Effector memory CD4-positive, alpha-beta T cell (primary cell): Measurements from ENCODE around the gene WDR90.

Experiments used
- DNase-seq, 3 donors: peaks; one replicate each; pipeline ENCODE4 v3.0.0-alpha.2; 2020
- H3K27ac ChIP-seq: 2 replicates; pipeline ENCODE4 v1.7.0; 2013; ENCODE audit warnings: mild to moderate bottlenecking, low read length, moderate library complexity; ENCODE audit not compliant: insufficient read depth, poor library complexity, severe bottlenecking
- H3K27me3 ChIP-seq: replicated peaks from 2 replicates; pipeline ENCODE4 v1.7.0; 2013; ENCODE audit warnings: mild to moderate bottlenecking, low read length; ENCODE audit not compliant: insufficient read depth, control insufficient read depth, poor library complexity, severe bottlenecking
- H3K36me3 ChIP-seq: 2 replicates; pipeline ENCODE4 v1.7.0; 2013; ENCODE audit warnings: mild to moderate bottlenecking, low read length, moderate library complexity; ENCODE audit not compliant: control insufficient read depth, insufficient read depth
- H3K4me1 ChIP-seq: 2 replicates; pipeline ENCODE4 v1.7.0; 2013; ENCODE audit warnings: low read length, mild to moderate bottlenecking; ENCODE audit not compliant: control insufficient read depth, insufficient read depth, poor library complexity, severe bottlenecking
- H3K4me3 ChIP-seq: 2 replicates; pipeline ENCODE4 v1.7.0; 2013; ENCODE audit warnings: low read length, low read depth, mild to moderate bottlenecking; ENCODE audit not compliant: insufficient read depth, poor library complexity, severe bottlenecking
- H3K9me3 ChIP-seq: 2 replicates; pipeline ENCODE4 v1.7.0; 2013; ENCODE audit warnings: mild to moderate bottlenecking, low read length, moderate library complexity; ENCODE audit not compliant: control insufficient read depth

Gene WDR90

DNA sequence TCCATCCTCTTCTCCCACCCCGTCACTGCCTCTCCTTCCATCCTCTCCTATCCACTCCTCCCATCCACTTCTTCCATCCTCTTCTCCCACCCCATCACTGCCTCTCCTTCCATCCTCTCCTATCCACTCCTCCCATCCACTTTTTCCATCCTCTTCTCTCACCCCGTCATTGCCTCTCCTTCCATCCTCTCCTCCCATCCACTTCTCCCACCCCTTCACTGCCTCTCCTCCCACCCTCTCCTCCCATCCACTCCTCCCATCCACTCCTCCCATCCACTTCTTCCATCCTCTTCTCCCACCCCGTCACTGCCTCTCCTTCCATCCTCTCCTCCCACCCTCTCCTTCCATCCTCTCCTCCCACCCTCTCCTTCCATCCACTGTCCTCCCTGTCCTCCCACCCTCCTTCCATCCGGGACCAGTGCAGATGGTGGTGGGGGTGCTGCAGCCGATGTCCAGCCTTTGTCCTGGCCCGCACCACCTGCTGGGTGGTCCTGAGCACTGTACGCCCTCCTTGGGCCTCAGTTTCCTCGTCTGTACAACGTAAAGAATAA is 17.3 kb upstream of the WDR90 start:
- no peak overlapping the region for H3K27ac ChIP-seq
- no peak for DNase-seq
- H3K4me3 ChIP-seq: no peak overlapping the region
- peaks cover 12% of the 10 kb centered on the region for H3K4me1 ChIP-seq
- no peaks in the 10 kb centered on the region for H3K27me3 ChIP-seq
- no peaks in the 10 kb centered on the region for H3K9me3 ChIP-seq
- peaks cover 11% of the 10 kb centered on the region for H3K36me3 ChIP-seq

DNA sequence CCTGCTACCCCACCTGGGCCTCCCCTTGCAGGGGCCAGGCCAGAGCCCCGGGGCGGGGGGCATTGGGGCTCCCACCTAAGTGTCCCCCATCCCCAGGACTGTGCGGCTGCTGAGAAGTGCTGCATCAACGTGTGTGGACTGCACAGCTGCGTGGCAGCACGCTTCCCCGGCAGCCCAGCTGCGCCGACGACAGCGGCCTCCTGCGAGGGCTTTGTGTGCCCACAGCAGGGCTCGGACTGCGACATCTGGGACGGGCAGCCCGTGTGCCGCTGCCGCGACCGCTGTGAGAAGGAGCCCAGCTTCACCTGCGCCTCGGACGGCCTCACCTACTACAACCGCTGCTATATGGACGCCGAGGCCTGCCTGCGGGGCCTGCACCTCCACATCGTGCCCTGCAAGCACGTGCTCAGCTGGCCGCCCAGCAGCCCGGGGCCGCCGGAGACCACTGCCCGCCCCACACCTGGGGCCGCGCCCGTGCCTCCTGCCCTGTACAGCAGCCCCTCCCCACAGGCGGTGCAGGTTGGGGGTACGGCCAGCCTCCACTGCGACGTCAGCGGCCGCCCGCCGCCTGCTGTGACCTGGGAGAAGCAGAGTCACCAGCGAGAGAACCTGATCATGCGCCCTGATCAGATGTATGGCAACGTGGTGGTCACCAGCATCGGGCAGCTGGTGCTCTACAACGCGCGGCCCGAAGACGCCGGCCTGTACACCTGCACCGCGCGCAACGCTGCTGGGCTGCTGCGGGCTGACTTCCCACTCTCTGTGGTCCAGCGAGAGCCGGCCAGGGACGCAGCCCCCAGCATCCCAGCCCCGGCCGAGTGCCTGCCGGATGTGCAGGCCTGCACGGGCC is 16.5 kb upstream of the WDR90 start:
- DNase-seq: no peak
- peaks cover 12% of the 10 kb centered on the region for H3K4me1 ChIP-seq
- H3K36me3 ChIP-seq: peaks cover 4% of the 10 kb centered on the region
- H3K4me3 ChIP-seq: no peak overlapping the region
- no peaks in the 10 kb centered on the region for H3K27me3 ChIP-seq
- no peaks in the 10 kb centered on the region for H3K9me3 ChIP-seq
- no peak overlapping the region for H3K27ac ChIP-seq

DNA sequence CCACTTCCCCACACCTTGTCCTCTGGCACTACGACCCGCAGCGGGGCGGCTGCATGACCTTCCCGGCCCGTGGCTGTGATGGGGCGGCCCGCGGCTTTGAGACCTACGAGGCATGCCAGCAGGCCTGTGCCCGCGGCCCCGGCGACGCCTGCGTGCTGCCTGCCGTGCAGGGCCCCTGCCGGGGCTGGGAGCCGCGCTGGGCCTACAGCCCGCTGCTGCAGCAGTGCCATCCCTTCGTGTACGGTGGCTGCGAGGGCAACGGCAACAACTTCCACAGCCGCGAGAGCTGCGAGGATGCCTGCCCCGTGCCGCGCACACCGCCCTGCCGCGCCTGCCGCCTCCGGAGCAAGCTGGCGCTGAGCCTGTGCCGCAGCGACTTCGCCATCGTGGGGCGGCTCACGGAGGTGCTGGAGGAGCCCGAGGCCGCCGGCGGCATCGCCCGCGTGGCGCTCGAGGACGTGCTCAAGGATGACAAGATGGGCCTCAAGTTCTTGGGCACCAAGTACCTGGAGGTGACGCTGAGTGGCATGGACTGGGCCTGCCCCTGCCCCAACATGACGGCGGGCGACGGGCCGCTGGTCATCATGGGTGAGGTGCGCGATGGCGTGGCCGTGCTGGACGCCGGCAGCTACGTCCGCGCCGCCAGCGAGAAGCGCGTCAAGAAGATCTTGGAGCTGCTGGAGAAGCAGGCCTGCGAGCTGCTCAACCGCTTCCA is 15.7 kb upstream of the WDR90 start:
- no peak for DNase-seq
- Histone ChIP-seq H3K36me3 (no peaks in the 10 kb centered on the region), H3K9me3 (no peaks in the 10 kb centered on the region), H3K4me1 (peaks cover 12% of the 10 kb centered on the region), H3K27ac (no peak overlapping the region), H3K27me3 (no peaks in the 10 kb centered on the region), H3K4me3 (no peak overlapping the region)

DNA sequence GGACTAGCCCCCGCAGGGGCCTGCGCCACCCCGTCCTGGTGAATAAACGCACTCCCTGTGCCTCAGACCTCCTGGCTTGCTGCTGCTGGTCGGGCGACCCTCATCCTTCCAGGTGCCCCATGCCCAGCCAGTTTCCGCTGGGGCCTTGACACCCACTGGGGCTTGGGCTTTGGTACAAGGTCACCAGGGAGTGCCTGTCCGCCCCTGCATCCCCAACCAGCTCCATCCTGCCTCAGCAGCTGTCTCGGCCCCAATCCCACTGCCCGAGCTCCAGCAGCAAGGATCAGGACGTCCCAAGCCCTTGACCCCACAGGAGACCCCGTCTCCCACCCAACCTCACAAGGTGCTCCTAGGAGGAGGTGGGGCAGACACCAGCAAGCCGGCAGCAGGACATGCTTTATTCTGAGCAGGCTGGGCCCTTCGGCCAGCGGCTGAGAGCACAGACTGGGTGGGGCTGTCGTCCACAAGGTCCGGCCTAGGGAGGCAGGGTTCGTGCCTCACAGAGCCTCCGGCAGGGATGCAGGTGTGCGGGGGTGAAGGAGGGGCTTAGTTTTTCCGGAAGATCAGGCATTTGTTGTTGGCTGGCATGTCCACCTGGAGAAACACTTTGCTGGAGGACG is 15.0 kb upstream of the WDR90 start:
- Histone ChIP-seq H3K27me3 (no peaks in the 10 kb centered on the region), H3K4me3 (no peak overlapping the region), H3K27ac (no peak overlapping the region), H3K36me3 (no peaks in the 10 kb centered on the region), H3K4me1 (peaks cover 12% of the 10 kb centered on the region), H3K9me3 (no peaks in the 10 kb centered on the region)
- DNase-seq: no peak

DNA sequence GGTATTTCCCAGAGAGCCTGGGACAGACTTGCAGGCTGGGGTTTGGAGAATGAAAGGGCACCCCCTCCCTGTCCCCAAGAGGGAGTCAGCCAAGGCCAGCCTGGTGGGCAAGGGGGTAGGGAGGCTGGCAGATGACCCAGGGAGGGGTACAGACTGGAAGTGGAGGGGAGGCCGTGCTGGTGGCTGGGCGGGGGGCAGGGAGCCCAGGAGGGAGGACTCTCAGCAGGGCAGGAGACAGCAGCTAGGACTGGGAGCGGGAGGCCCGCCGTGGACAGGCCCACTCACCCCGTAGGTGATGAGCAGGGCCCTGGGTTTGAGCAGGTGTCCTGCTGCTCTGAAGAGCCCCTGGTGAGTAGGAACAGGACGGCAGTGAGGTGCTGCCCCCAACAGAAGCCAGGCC is 14.2 kb upstream of the WDR90 start:
- no peak overlapping the region for H3K27ac ChIP-seq
- no peak for DNase-seq
- H3K9me3 ChIP-seq: no peaks in the 10 kb centered on the region
- peaks cover 12% of the 10 kb centered on the region for H3K4me1 ChIP-seq
- H3K4me3 ChIP-seq: no peak overlapping the region
- H3K36me3 ChIP-seq: no peaks in the 10 kb centered on the region
- H3K27me3 ChIP-seq: no peaks in the 10 kb centered on the region

DNA sequence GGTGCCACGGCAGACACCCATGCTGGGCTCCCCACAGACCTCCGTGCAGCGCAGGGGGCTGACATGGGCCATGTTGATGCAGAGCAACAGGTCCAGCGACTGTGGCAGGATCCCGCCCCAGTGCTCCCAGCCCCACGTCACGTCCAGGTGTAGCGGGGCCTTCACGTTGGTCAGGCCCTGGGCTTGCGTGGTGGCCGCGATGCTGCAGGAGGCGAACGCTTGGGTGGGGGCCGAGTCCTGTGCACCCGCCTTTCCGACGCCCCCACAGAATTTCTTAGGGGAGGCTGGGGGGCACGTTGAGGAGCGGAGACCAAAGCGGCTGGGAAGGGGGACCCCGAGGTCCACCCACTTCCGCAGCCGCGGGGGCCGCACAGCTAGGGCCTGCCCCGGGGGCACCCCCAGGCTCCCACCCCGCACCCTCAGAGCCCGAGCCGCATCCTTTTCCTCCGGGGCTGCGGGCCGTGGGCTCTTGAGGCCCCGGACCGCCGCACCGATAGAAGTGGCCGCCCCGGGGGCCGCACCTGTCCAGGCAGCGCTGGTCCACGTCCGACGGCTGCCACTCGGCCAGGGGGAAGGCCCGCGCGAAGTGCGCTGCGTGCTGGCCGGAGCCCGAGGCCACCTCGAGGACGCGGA is 13.5 kb upstream of the WDR90 start:
- peaks cover 12% of the 10 kb centered on the region for H3K4me1 ChIP-seq
- no peaks in the 10 kb centered on the region for H3K9me3 ChIP-seq
- H3K27me3 ChIP-seq: no peaks in the 10 kb centered on the region
- H3K36me3 ChIP-seq: no peaks in the 10 kb centered on the region
- H3K4me3 ChIP-seq: peak overlapping the region; percentile 96
- DNase-seq: no peak
- peak overlapping the region; percentile 83 for H3K27ac ChIP-seq

DNA sequence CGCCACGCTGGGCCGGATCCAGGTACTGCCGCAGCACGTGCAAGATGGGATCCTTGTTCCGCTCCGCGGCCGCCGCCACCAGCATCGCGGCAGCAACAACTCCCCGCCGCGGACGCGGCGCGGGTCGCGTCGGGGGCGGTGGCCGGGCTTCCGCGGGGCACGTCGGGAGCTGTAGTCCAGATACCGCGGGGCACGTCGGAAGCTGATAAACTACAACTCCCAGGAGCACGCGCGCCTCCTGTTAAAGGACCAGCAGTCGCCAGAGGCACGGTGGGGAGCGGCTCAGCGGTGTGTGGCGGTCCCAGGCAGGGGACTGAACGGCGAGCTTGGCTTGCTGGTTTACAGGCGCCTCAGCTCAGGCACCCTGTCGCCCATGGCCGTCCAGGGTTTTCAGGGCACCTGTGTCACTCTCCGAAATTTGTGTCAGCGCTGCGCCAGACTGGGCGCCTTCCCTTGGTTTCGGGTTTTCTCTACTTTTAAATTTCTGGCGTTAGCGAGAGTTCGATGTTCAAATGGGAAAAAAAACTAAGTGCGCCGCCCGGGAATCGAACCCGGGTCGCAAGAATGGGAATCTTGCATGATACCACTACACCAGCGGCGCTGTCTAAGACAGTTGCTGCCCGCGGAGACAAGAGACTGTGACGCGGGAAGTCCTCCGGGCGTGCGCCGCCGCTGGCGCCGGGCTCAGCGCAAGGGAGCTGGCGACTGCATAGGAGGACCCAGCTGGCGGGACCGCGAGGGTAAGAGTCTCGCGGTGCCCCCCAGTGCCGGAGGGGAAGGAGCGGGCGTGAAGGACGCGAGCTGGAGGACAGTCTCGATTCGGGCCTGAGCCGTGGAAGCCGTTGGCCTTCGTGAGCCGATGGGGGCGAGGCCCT is 12.7 kb upstream of the WDR90 start, which contains the start of gene METTL26:
METTL26 (minus strand) TSS at position 100 of the 875 bp plus-strand sequence; CDS start at position 85, 15 bp downstream.
- H3K27ac ChIP-seq: peak within 1 kb of the TSS; percentile 83
- H3K4me3 ChIP-seq: peak within 1 kb of the TSS; percentile 96
- DNase-seq: peak; percentile 82 to 89 (median 86)
- no peaks in the 10 kb centered on the region for H3K36me3 ChIP-seq
- no peaks in the 10 kb centered on the region for H3K27me3 ChIP-seq
- no peaks in the 10 kb centered on the region for H3K9me3 ChIP-seq
- peaks cover 19% of the 10 kb centered on the region for H3K4me1 ChIP-seq

DNA sequence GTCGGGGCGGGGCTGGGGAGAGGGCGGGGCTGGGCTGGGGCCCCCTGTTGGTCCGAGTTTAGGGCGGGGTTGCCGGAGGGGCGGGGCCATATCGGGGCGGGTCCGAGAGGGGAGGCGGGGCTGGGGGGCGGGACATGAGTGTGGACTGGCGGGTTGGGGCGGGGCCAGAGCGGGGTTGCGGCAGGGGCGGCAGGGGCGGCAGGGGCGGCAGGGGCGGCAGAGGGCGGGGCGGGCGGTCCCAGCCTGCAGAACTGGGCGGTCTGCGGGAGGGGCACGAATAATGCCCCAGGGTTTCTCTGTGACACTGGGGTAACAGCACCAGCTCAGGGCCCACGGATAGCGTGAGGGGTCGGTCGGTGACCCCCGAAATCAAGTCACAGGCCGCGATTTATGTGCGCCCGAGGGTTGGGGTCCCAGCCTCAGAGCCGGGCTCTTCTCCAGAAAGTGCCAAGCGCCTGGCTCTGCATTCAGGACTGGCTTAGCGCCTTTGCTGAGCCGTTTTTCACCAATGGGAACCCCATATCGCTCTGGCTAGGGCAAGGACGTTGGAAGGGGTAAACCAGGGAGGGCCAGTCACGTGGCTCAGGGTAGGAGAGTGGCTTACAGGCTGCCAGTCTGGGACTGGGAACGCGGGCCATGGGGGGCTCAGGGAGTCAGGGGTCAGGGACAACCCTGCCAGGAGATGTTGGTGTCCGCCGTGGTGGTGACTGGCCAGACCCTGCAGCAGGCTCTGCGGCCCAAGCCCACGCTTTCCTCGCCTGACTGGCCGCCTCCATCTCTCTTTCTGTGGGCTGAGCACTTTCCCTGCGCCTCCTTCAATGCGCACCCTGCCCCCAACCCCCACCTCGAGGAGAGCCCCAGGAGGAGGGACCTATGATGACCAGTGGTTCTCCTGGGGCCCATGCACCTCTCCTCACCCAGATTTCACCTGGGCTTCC is 11.8 kb upstream of the WDR90 start:
- peaks cover 21% of the 10 kb centered on the region for H3K4me1 ChIP-seq
- H3K9me3 ChIP-seq: no peaks in the 10 kb centered on the region
- no peaks in the 10 kb centered on the region for H3K27me3 ChIP-seq
- no peaks in the 10 kb centered on the region for H3K36me3 ChIP-seq
- peak; percentile 80 to 85 (median 83) for DNase-seq
- peak overlapping the region; percentile 96 for H3K4me3 ChIP-seq
- H3K27ac ChIP-seq: peak overlapping the region; percentile 83
